ENCODE data around the gene JAKMIP1.

- TF ChIP-seq EZH2 (IDR thresholded peaks at IDR 0.05; ENCODE audit: insufficient read depth, poor library complexity, severe bottlenecking), result no peak
- no peak for TF ChIP-seq EZH2phosphoT487 (IDR thresholded peaks at IDR 0.05; ENCODE audit: insufficient read depth, low read depth)
Measured at GRCh38 chr4:6182376-6183280, 17.7 kb downstream of the JAKMIP1 start.

Measured in GM23248 (cell line).